Testis (tissue), 3 donors: Measurements from ENCODE around the gene ASB5. TPM values are rescaled to one million over a fixed set of nuclear protein-coding genes. Genes with fewer than 3 reads are reported as not detected.
"Not testable (repeated sequence)": the region's sequence is repeated elsewhere in the genome, so short reads cannot be mapped to it uniquely, and the experiment has no call there.

Source experiments
- DNase-seq: peaks from one replicate; pipeline ENCODE4 v3.0.0-alpha.2; 2019
- H3K27ac ChIP-seq, 2 donors: fragments of 200-600 bp; sonication (generic); one replicate each; pipeline ENCODE4 v1.5.1; 2019
- H3K27me3 ChIP-seq: fragments of 200-600 bp; sonication (generic); one replicate; pipeline ENCODE4 v1.5.1; 2019
- H3K36me3 ChIP-seq: fragments of 200-600 bp; sonication (generic); one replicate; pipeline ENCODE4 v1.5.1; 2017; ENCODE audit warnings: low read depth; ENCODE audit errors: missing control alignments
- H3K4me1 ChIP-seq: fragments of 200-600 bp; sonication (generic); one replicate; pipeline ENCODE4 v1.5.1; 2019
- H3K4me3 ChIP-seq, 2 donors: fragments of 200-600 bp; sonication (generic); one replicate each; pipeline ENCODE4 v1.5.1; 2017 to 2019
- H3K9me3 ChIP-seq: fragments of 200-600 bp; sonication (generic); one replicate; pipeline ENCODE4 v1.5.1; 2017
- CTCF ChIP-seq, 3 experiments: fragments of 450-650 bp in 2 of 3; fragments of 200-600 bp in 1 of 3; sonication (generic) in 1 of 3; IDR thresholded peaks; one replicate each; pipeline ENCODE4 v1.5.1; 2016 to 2019; ENCODE audit warnings: antibody characterized with exemption in 3 of 3, mild to moderate bottlenecking in 2 of 3, moderate library complexity in 1 of 3
- POLR2A ChIP-seq: fragments of 450-650 bp; IDR thresholded peaks from one replicate; pipeline ENCODE4 v1.6.1; 2017; ENCODE audit warnings: antibody characterized with exemption, mild to moderate bottlenecking, moderate library complexity
- WGBS, 2 donors: methylation state at CpG; one replicate each; pipeline ENCODE4 v1.1.5; 2018; 5-methylcytosine and 5-hydroxymethylcytosine counted together
- intact Hi-C: fragments of 100-400 bp; cut with DNase I; formaldehyde crosslinking; loops from one replicate; pipeline ENCODE4 v1.15.1; 2023; ENCODE audit warnings: low total_unique reads
- polyA plus RNA-seq: library from polyadenylated mRNA; stranded (reverse); fragments of 350-450 nt; fragmentation: Illumina TruSeq; extraction: RNeasy Lipid Tissue Mini Kit (QIAGEN cat#74804); gene quantifications from one replicate; pipeline ENCODE4 v1.2.3, GENCODE V29; 2014; ENCODE audit warnings: low read depth, low replicate concordance; ENCODE audit not compliant: insufficient read depth
- total RNA-seq, 2 donors: library from RNA; depleted of rRNA; stranded (reverse); fragments of >200 nt; gene quantifications; one replicate each; pipeline ENCODE4 v1.2.3, GENCODE V29; 2016

Gene ASB5
- total and polyA plus RNA-seq, 3 donors from 2014 or later = 0.99 to 8.3 (median 5.4) TPM

GRCh38 chr4:176302283-176303275, 33.6 kb upstream of the ASB5 start:
- no peaks in the 10 kb centered on the region for H3K9me3 ChIP-seq
- TF ChIP-seq POLR2A (no peak), CTCF (IDR thresholded peaks at IDR 0.05) (no peak)
- no peak overlapping the region for H3K27ac ChIP-seq
- 71% methylated on average over 2 of the region's 2 CpGs for WGBS, 2 donors
- no peak for DNase-seq
- H3K27me3 ChIP-seq = no peaks in the 10 kb centered on the region
- no peak overlapping the region for H3K4me3 ChIP-seq
- H3K36me3 ChIP-seq = no peaks in the 10 kb centered on the region
- no peaks in the 10 kb centered on the region for H3K4me1 ChIP-seq
- intact Hi-C loops = no loop called here

- intact Hi-C loops = no loop called here
- DNase-seq = no peak
- Histone ChIP-seq H3K4me3 (no peak overlapping the region), H3K9me3 (no peaks in the 10 kb centered on the region), H3K36me3 (no peaks in the 10 kb centered on the region), H3K27me3 (no peaks in the 10 kb centered on the region), H3K27ac (no peak overlapping the region), H3K4me1 (no peaks in the 10 kb centered on the region)
- TF ChIP-seq CTCF (IDR thresholded peaks at IDR 0.05) = no peak
- no peak for TF ChIP-seq POLR2A
Observed at GRCh38 chr4:176300565-176300964, 31.5 kb upstream of the ASB5 start.

GRCh38 chr4:176300036-176300435, 31.0 kb upstream of the ASB5 start:
- intact Hi-C loops = no loop called here
- Histone ChIP-seq H3K27ac (no peak overlapping the region), H3K27me3 (no peaks in the 10 kb centered on the region), H3K4me1 (no peaks in the 10 kb centered on the region), H3K9me3 (no peaks in the 10 kb centered on the region), H3K4me3 (no peak overlapping the region), H3K36me3 (no peaks in the 10 kb centered on the region)
- DNase-seq = no peak
- WGBS, 2 donors = 84 to 92% methylated on average over 7 to 9 of the region's 9 CpGs
- TF ChIP-seq CTCF (IDR thresholded peaks at IDR 0.05) (no peak), POLR2A (no peak)

- Histone ChIP-seq H3K4me1 (no peaks in the 10 kb centered on the region), H3K4me3 (no peak overlapping the region), H3K36me3 (no peaks in the 10 kb centered on the region), H3K27me3 (no peaks in the 10 kb centered on the region), H3K27ac (no peak overlapping the region), H3K9me3 (no peaks in the 10 kb centered on the region)
- DNase-seq = no peak
- intact Hi-C loops = no loop called here
- 80 to 87% methylated on average over 6 of the region's 6 CpGs for WGBS, 2 donors
- no peak for TF ChIP-seq CTCF (IDR thresholded peaks at IDR 0.05)
Observed at GRCh38 chr4:176298664-176299063, 29.6 kb upstream of the ASB5 start.

- H3K27ac ChIP-seq, DNase-seq, H3K36me3 ChIP-seq, H3K4me1 ChIP-seq, H3K9me3 ChIP-seq, H3K27me3 ChIP-seq, H3K4me3 ChIP-seq, intact Hi-C loops: not testable (repeated sequence)
- 49 to 63% methylated on average over 5 of the region's 5 CpGs for WGBS, 2 donors
Observed at GRCh38 chr4:176295907-176296306, 26.9 kb upstream of the ASB5 start.
